ENCODE results near the gene TTC3.
A peak's percentile ranks its signal among the peaks of the same experiment; 100 is the strongest.
"Not testable (repeated sequence)": the region's sequence is repeated elsewhere in the genome, so short reads cannot be mapped to it uniquely, and the experiment has no call there.

The TTC3 gene

GRCh38 chr21:37045556-37045955 is 27.5 kb upstream of the TTC3 start:
- no peak for TF ChIP-seq CTCF (IDR thresholded peaks at IDR 0.05; ENCODE audit: low read depth, low read length)
- DNase-seq (ENCODE audit: extremely low read depth, low read depth): no peak

- DNase-seq (ENCODE audit: extremely low read depth, low read depth): no peak
- no peak for TF ChIP-seq CTCF (IDR thresholded peaks at IDR 0.05; ENCODE audit: low read depth, low read length)
Observed at GRCh38 chr21:37047079-37047478, 26.0 kb upstream of the TTC3 start.

GRCh38 chr21:37049741-37050140 is 23.3 kb upstream of the TTC3 start:
- DNase-seq (ENCODE audit: extremely low read depth, low read depth): not testable (repeated sequence)

GRCh38 chr21:37055271-37055855 is 17.7 kb upstream of the TTC3 start:
- no peak for TF ChIP-seq CTCF (IDR thresholded peaks at IDR 0.05; ENCODE audit: low read depth, low read length)
- no peak for DNase-seq (ENCODE audit: extremely low read depth, low read depth)

GRCh38 chr21:37057614-37058013 is 15.4 kb upstream of the TTC3 start:
- DNase-seq (ENCODE audit: extremely low read depth, low read depth): no peak
- TF ChIP-seq CTCF (IDR thresholded peaks at IDR 0.05; ENCODE audit: low read depth, low read length): no peak

GRCh38 chr21:37058261-37058660 is 14.8 kb upstream of the TTC3 start:
- TF ChIP-seq CTCF (IDR thresholded peaks at IDR 0.05; ENCODE audit: low read depth, low read length): no peak
- DNase-seq (ENCODE audit: extremely low read depth, low read depth): no peak

GRCh38 chr21:37059181-37059580 is 13.9 kb upstream of the TTC3 start:
- DNase-seq (ENCODE audit: extremely low read depth, low read depth): no peak
- no peak for TF ChIP-seq CTCF (IDR thresholded peaks at IDR 0.05; ENCODE audit: low read depth, low read length)

- DNase-seq (ENCODE audit: extremely low read depth, low read depth): peak; percentile 82
- TF ChIP-seq CTCF (IDR thresholded peaks at IDR 0.05; ENCODE audit: low read depth, low read length): peak; percentile 31
Observed at GRCh38 chr21:37060296-37060695, 12.8 kb upstream of the TTC3 start.

Data from AG09319 (cell line).